Esophagus muscularis mucosa (tissue), 4 donors: ENCODE results near the gene CTNNA3. TPM values are rescaled to one million over a fixed set of nuclear protein-coding genes. Genes with fewer than 3 reads are reported as not detected.

Source experiments
- DNase-seq: peaks from one replicate; pipeline ENCODE4 v3.0.0-alpha.2; 2017; ENCODE audit errors: extremely low spot score
- H3K27ac ChIP-seq, 4 donors: fragments of 200-600 bp; sonication (generic); replicated peaks in 1 of 4; 1 replicate in 3 of 4; 2 replicates in 1 of 4; pipeline ENCODE4 v1.5.1; 2016 to 2019; ENCODE audit warnings: mild to moderate bottlenecking in 1 of 4
- H3K27me3 ChIP-seq, 4 donors: fragments of 200-600 bp; sonication (generic); one replicate each; pipeline versions ENCODE4 v1.5.1 to v1.6.0; 2016 to 2019
- H3K36me3 ChIP-seq, 4 donors: fragments of 200-600 bp; sonication (generic); one replicate each; pipeline ENCODE4 v1.5.1; 2016 to 2019
- H3K4me1 ChIP-seq, 4 donors: fragments of 200-600 bp; sonication (generic); one replicate each; pipeline ENCODE4 v1.5.1; 2016 to 2019
- H3K4me3 ChIP-seq, 4 donors: fragments of 200-600 bp; sonication (generic); 1 replicate in 2 of 4; 2 replicates in 2 of 4; pipeline ENCODE4 v1.5.1; 2016 to 2019; ENCODE audit warnings: mild to moderate bottlenecking in 4 of 4, moderate library complexity in 1 of 4
- H3K9me3 ChIP-seq, 4 donors: fragments of 200-600 bp; sonication (generic); 1 replicate in 3 of 4; 2 replicates in 1 of 4; pipeline ENCODE4 v1.5.1; 2016 to 2019
- CTCF ChIP-seq, 3 experiments: fragments of 200-600 bp in 2 of 3; fragments of 450-650 bp in 1 of 3; sonication (generic) in 2 of 3; IDR thresholded peaks; one replicate each; pipeline ENCODE4 v1.5.1; 2017 to 2019; ENCODE audit warnings: antibody characterized with exemption in 3 of 3, mild to moderate bottlenecking in 2 of 3, moderate library complexity in 1 of 3
- EP300 ChIP-seq: sonication (generic); formaldehyde crosslinking; IDR thresholded peaks from one replicate; pipeline ENCODE4 v1.6.1; 2017; ENCODE audit warnings: antibody characterized with exemption
- POLR2A ChIP-seq: fragments of 450-650 bp; IDR thresholded peaks from one replicate; pipeline ENCODE4 v1.6.1; 2017; ENCODE audit warnings: antibody characterized with exemption, moderate library complexity, mild to moderate bottlenecking, low read depth
- POLR2AphosphoS5 ChIP-seq, 2 donors: sonication (generic); formaldehyde crosslinking; IDR thresholded peaks; one replicate each; pipeline ENCODE4 v1.6.1; 2017; ENCODE audit warnings: antibody characterized with exemption in 2 of 2
- WGBS: methylation state at CpG from one replicate; pipeline ENCODE4 v1.1.5; 2018; 5-methylcytosine and 5-hydroxymethylcytosine counted together
- intact Hi-C: fragments of 100-400 bp; cut with DNase I; formaldehyde crosslinking; loops from one replicate; pipeline ENCODE4 v1.15.1; 2023
- total RNA-seq, 4 donors: library from RNA; depleted of rRNA; stranded (reverse); fragments of >200 nt; gene quantifications; one replicate each; pipeline versions ENCODE4 v1.1.0 to v1.2.1, GENCODE V29; 2016

The CTNNA3 gene
- total RNA-seq, 4 donors from 2014 or later = 5.1 to 27.8 (median 17.6) TPM

GRCh38 chr10:66162560-66163143 lies 1533.3 kb downstream of the CTNNA3 start:
- Histone ChIP-seq H3K27ac (no peak overlapping the region), H3K4me3 (no peak overlapping the region), H3K9me3 (no peaks in the 10 kb centered on the region), H3K36me3 (no peaks in the 10 kb centered on the region), H3K27me3 (no peaks in the 10 kb centered on the region), H3K4me1 (no peaks in the 10 kb centered on the region)
- 89% methylated on average over 5 of the region's 5 CpGs for WGBS
- intact Hi-C loops = no loop called here
- no peak for DNase-seq
- TF ChIP-seq POLR2A = no peak
- no peak for TF ChIP-seq POLR2AphosphoS5 (IDR thresholded peaks at IDR 0.05)
- TF ChIP-seq EP300 = no peak
- no peak for TF ChIP-seq CTCF (IDR thresholded peaks at IDR 0.05)

- Histone ChIP-seq H3K36me3 (no peaks in the 10 kb centered on the region), H3K9me3 (no peaks in the 10 kb centered on the region), H3K4me3 (no peak overlapping the region), H3K27me3 (no peaks in the 10 kb centered on the region), H3K4me1 (no peaks in the 10 kb centered on the region), H3K27ac (no peak overlapping the region)
- intact Hi-C loops = no loop called here
- WGBS = 64% methylated on average over 2 of the region's 2 CpGs
- no peak for TF ChIP-seq EP300
- TF ChIP-seq POLR2A = no peak
- DNase-seq = no peak
Observed at GRCh38 chr10:66151346-66151745, 1544.6 kb downstream of the CTNNA3 start.

- no peak overlapping the region for H3K27ac ChIP-seq
- no peaks in the 10 kb centered on the region for H3K36me3 ChIP-seq
- H3K27me3 ChIP-seq = no peaks in the 10 kb centered on the region
- TF ChIP-seq POLR2AphosphoS5 (IDR thresholded peaks at IDR 0.05) (no peak), POLR2A (no peak), EP300 (no peak), CTCF (IDR thresholded peaks at IDR 0.05) (no peak)
- no peak overlapping the region for H3K4me3 ChIP-seq
- 86% methylated on average over 3 of the region's 3 CpGs for WGBS
- intact Hi-C loops = no loop called here
- DNase-seq = no peak
- no peaks in the 10 kb centered on the region for H3K9me3 ChIP-seq
- H3K4me1 ChIP-seq = no peaks in the 10 kb centered on the region
Observed at GRCh38 chr10:66148312-66148711, 1547.7 kb downstream of the CTNNA3 start.

- WGBS = 85% methylated on average over 2 of the region's 2 CpGs
- TF ChIP-seq EP300 (no peak), POLR2AphosphoS5 (IDR thresholded peaks at IDR 0.05) (no peak), CTCF (IDR thresholded peaks at IDR 0.05) (no peak), POLR2A (no peak)
- Histone ChIP-seq H3K4me3 (no peak overlapping the region), H3K27me3 (no peaks in the 10 kb centered on the region), H3K36me3 (no peaks in the 10 kb centered on the region), H3K9me3 (no peaks in the 10 kb centered on the region), H3K27ac (no peak overlapping the region), H3K4me1 (no peaks in the 10 kb centered on the region)
- intact Hi-C loops = no loop called here
- DNase-seq = no peak
Observed at GRCh38 chr10:66144016-66144415, 1552.0 kb downstream of the CTNNA3 start.

- intact Hi-C loops = no loop called here
- no peak for DNase-seq
Observed at GRCh38 chr10:66102756-66103155, 1593.2 kb downstream of the CTNNA3 start.

More at GRCh38 chr10:66102756-66103155, 1593.2 kb downstream of the CTNNA3 start:
- Histone ChIP-seq H3K9me3 (no peaks in the 10 kb centered on the region), H3K27me3 (no peaks in the 10 kb centered on the region), H3K4me3 (no peak overlapping the region), H3K4me1 (peaks cover 0 to 7% (median 2%) of the 10 kb centered on the region in 4 donors), H3K36me3 (no peaks in the 10 kb centered on the region), H3K27ac (no peak overlapping the region)
- WGBS = 84% methylated on average over 3 of the region's 3 CpGs
- no peak for TF ChIP-seq POLR2AphosphoS5 (IDR thresholded peaks at IDR 0.05)
- no peak for TF ChIP-seq EP300
- no peak for TF ChIP-seq CTCF (IDR thresholded peaks at IDR 0.05)
- TF ChIP-seq POLR2A = no peak
